PC-3 (cell line): ENCODE data around the gene SCAMP4. TPM values are rescaled to one million over a fixed set of nuclear protein-coding genes. Genes with fewer than 3 reads are reported as not detected.

ENCODE experiments used
- ATAC-seq: fragments of 200-7000 bp; cut with Tn5 transposase; 2 replicates; pipeline ENCODE4 v1.9.1; 2020; ENCODE audit warnings: mild to moderate bottlenecking, moderate library complexity
- BruUV-seq: library from RNA; stranded (reverse); fragments of 400-500 nt; replicated peaks from 2 replicates; lab custom pipeline; 2021; lab: Mats Ljungman, UMichigan
- CTCF ChIA-PET: fragments of 300-600 bp; sonication (Branson Sonifier 250); formaldehyde crosslinking; loops from one replicate; lab custom pipeline; 2022; ENCODE audit warnings: antibody characterized with exemption; lab: Charles Lee
- POLR2A ChIA-PET: fragments of 300-600 bp; sonication (Branson Sonifier 250); formaldehyde crosslinking; loops from one replicate; lab custom pipeline; 2022; ENCODE audit warnings: antibody characterized with exemption; ENCODE audit not compliant: unreplicated experiment; lab: Charles Lee
- DNase-seq: peaks from one replicate; pipeline ENCODE4 v3.0.0-alpha.2; 2015
- H2AFZ ChIP-seq: fragments of 300-600 bp; sonication (generic); 2 replicates; pipeline ENCODE4 v1.6.0; 2016; ENCODE audit warnings: antibody characterized with exemption, low read length
- H3F3A ChIP-seq: fragments of 300-600 bp; sonication (generic); one replicate; pipeline ENCODE4 v1.6.0; 2017; ENCODE audit warnings: antibody characterized with exemption, low read length, control low read depth, mild to moderate bottlenecking; ENCODE audit not compliant: unreplicated experiment
- H3K27ac ChIP-seq: fragments of 300-600 bp; sonication (generic); 2 replicates; pipeline ENCODE4 v1.5.1; 2016; ENCODE audit warnings: mild to moderate bottlenecking, low read length
- H3K27me3 ChIP-seq: fragments of 300-600 bp; sonication (generic); 2 replicates; pipeline ENCODE4 v1.6.1; 2016; ENCODE audit warnings: low read length, mixed read lengths
- H3K36me3 ChIP-seq: fragments of 300-600 bp; sonication (generic); 2 replicates; pipeline ENCODE4 v1.6.1; 2016; ENCODE audit warnings: low read depth, mixed run types, low read length, mixed read lengths
- H3K4me1 ChIP-seq: fragments of 300-600 bp; sonication (generic); 2 replicates; pipeline ENCODE4 v1.5.1; 2016; ENCODE audit warnings: low read length; ENCODE audit not compliant: insufficient read depth
- H3K4me2 ChIP-seq: fragments of 300-600 bp; sonication (generic); 2 replicates; pipeline ENCODE4 v1.6.0; 2016; ENCODE audit warnings: low read length
- H3K4me3 ChIP-seq: fragments of 300-600 bp; sonication (generic); 2 replicates; pipeline ENCODE4 v1.5.1; 2016; ENCODE audit warnings: mild to moderate bottlenecking, low read length, mixed read lengths
- H3K79me2 ChIP-seq: fragments of 300-600 bp; sonication (generic); 2 replicates; pipeline ENCODE4 v1.6.1; 2017; ENCODE audit warnings: low read length, mixed read lengths
- H3K9ac ChIP-seq: fragments of 300-600 bp; sonication (generic); 2 replicates; pipeline ENCODE4 v1.6.0; 2016; ENCODE audit warnings: mild to moderate bottlenecking, low read length
- H3K9me2 ChIP-seq: fragments of 300-600 bp; sonication (generic); replicated peaks from 2 replicates; pipeline ENCODE4 v1.6.1; 2016; ENCODE audit warnings: mixed run types, low read length, mixed read lengths
- H3K9me3 ChIP-seq: fragments of 300-600 bp; sonication (generic); 2 replicates; pipeline ENCODE4 v1.6.1; 2016; ENCODE audit warnings: low read length, mixed read lengths
- H4K20me1 ChIP-seq: fragments of 300-600 bp; sonication (generic); 2 replicates; pipeline ENCODE4 v1.6.1; 2016; ENCODE audit warnings: low read length, mixed read lengths
- EZH2 ChIP-seq: fragments of 300-600 bp; sonication (generic); IDR thresholded peaks from one replicate; pipeline ENCODE4 v1.6.1; 2017; ENCODE audit warnings: antibody characterized with exemption, mild to moderate bottlenecking, low read length; ENCODE audit not compliant: unreplicated experiment
- EZH2phosphoT487 ChIP-seq: fragments of 300-600 bp; sonication (generic); IDR thresholded peaks from 2 replicates; pipeline ENCODE4 v1.6.1; 2018; ENCODE audit warnings: mild to moderate bottlenecking, antibody characterized with exemption, low read length, borderline replicate concordance
- intact Hi-C: fragments of 100-400 bp; cut with micrococcal nuclease; formaldehyde crosslinking; loops from 2 replicates; pipeline ENCODE4 v1.9.0; 2023
- total RNA-seq: library from RNA; depleted of rRNA; stranded (reverse); fragments of >200 nt; gene quantifications from 2 replicates; pipeline ENCODE4 v1.2.3, GENCODE V29; 2014
- TF ChIP-seq, protein P1 (sequence below): fragments of 300-600 bp; sonication (generic); conservative IDR thresholded peaks from 2 replicates; pipeline ENCODE4 v1.5.1; 2017; ENCODE audit warnings: antibody characterized with exemption, low read depth, mild to moderate bottlenecking, low read length

Gene SCAMP4
- total RNA-seq, 1 experiment from 2014 or later: 61.5 TPM

DNA sequence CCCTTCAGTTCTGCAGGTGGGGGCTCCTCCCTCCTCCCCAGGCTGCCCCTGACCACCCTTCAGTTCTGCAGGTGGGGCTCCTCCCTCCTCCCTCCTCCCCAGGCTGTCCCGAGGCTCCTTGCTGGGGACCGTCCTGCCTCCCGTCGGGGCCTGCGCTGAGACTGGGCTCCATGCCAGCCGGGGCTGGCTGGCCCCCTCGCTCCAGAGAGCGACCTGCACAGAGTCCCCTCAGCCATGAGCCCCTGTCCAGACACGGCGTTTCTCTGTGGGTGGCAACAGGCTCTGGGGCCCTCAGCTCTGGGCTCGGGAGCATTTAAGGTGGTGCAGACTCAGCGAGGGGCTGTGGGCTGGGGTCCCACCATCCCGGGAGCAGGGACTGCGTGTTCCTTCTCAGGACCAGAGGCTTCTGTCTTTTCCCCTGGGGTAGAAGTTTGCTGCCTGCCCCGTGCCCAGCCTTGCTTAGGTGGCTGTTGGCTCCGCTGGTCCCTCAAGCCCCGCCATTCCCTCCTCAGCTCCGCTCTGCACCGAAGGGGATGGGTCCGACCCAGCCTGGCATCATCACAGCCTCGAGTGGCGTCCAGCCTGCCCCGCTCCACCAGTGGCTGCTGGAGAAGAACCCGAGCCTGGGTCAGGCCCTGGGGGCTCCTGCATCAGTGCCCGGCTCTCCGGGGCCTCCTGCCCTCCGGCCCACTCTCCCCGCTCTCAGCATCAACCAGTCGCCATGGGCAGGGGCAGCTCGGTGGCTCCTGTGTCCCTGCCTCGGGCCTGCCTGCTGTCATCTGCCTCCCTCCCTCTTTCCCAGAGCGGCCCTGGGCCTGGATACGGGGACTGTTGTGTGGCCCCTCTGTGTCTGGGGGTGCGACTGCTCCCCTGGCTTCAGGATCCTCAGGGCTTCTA lies 63.3 kb downstream of the SCAMP4 start:
- TF ChIP-seq EZH2phosphoT487: no peak
- TF ChIP-seq, protein P1, sequence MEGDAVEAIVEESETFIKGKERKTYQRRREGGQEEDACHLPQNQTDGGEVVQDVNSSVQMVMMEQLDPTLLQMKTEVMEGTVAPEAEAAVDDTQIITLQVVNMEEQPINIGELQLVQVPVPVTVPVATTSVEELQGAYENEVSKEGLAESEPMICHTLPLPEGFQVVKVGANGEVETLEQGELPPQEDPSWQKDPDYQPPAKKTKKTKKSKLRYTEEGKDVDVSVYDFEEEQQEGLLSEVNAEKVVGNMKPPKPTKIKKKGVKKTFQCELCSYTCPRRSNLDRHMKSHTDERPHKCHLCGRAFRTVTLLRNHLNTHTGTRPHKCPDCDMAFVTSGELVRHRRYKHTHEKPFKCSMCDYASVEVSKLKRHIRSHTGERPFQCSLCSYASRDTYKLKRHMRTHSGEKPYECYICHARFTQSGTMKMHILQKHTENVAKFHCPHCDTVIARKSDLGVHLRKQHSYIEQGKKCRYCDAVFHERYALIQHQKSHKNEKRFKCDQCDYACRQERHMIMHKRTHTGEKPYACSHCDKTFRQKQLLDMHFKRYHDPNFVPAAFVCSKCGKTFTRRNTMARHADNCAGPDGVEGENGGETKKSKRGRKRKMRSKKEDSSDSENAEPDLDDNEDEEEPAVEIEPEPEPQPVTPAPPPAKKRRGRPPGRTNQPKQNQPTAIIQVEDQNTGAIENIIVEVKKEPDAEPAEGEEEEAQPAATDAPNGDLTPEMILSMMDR: no peak
- no peak for TF ChIP-seq EZH2
- intact Hi-C loops: no loop called here
- H3K27me3 ChIP-seq: no peaks in the 10 kb centered on the region
- ChIA-PET POLR2A (no interaction called here), CTCF (no interaction called here)
- H3K4me1 ChIP-seq: peaks cover 23% of the 10 kb centered on the region
- H3K9me3 ChIP-seq: no peaks in the 10 kb centered on the region
- no peaks in the 10 kb centered on the region for H3F3A ChIP-seq
- no peak overlapping the region for H3K4me3 ChIP-seq
- DNase-seq (no peak), ATAC-seq (no peak)
- no peak overlapping the region for H3K27ac ChIP-seq
- no peaks in the 10 kb centered on the region for H3K9me2 ChIP-seq
- no peaks in the 10 kb centered on the region for H3K36me3 ChIP-seq
- BruUV-seq: no TSS peak
- H3K9ac ChIP-seq: no peak overlapping the region
- no peaks in the 10 kb centered on the region for H4K20me1 ChIP-seq
- peaks cover 18% of the 10 kb centered on the region for H3K79me2 ChIP-seq
- no peak overlapping the region for H3K4me2 ChIP-seq
- no peak overlapping the region for H2AFZ ChIP-seq

DNA sequence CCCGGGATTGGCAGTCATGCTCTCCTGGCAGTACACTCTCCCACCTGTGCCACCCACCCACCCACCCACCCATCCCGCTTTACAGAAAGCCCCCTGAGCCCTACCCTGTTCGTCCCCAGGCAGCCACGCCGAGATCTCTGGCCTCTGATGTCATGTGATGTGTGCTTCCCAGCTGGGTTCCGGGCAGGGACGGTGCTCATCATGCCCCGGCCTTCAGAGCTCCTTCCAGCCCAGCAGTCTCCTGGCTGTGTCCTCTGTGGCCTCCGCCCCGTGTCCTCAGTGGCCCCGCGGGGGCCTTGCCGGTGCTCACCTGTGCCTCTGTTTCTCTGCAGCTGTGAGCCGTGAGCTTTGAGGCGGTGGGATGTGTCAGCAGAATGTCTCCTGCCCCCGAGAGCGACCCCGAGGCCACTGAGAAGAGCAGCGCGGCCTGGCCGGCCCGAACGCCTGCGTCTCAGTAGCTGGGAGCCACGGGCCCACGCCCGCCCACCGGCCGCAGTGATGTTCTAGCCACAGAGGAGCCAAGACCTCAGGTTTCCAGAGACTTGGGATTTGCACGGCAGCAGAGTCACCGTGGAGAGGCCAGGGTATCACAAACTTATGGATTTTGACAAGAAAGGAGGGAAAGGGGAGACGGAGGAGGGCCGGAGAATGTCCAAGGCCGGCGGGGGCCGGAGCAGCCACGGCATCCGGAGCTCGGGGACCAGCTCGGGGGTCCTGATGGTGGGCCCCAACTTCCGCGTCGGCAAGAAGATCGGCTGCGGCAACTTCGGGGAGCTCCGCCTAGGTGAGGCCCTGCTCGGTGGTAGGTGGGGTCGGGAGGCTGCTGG lies 64.2 kb downstream of the SCAMP4 start:
- Histone ChIP-seq H3K9ac (peak overlapping the region; percentile 40), H3K27me3 (no peaks in the 10 kb centered on the region), H2AFZ (no peak overlapping the region), H4K20me1 (no peaks in the 10 kb centered on the region), H3K36me3 (no peaks in the 10 kb centered on the region), H3K4me1 (peaks cover 23% of the 10 kb centered on the region), H3K4me2 (peak overlapping the region; percentile 50), H3K79me2 (peaks cover 23% of the 10 kb centered on the region), H3K9me3 (no peaks in the 10 kb centered on the region), H3K4me3 (no peak overlapping the region), H3F3A (no peaks in the 10 kb centered on the region), H3K27ac (peak overlapping the region; percentile 87), H3K9me2 (no peaks in the 10 kb centered on the region)
- DNase-seq (no peak), ATAC-seq (no peak)
- no TSS peak for BruUV-seq
- TF ChIP-seq, protein P1: no peak
- TF ChIP-seq EZH2phosphoT487 (no peak), EZH2 (no peak)
- POLR2A ChIA-PET: no interaction called here
- CTCF ChIA-PET: no interaction called here
- intact Hi-C loops: loop anchor here (5.0 kb wide), 1 partner anchor 37 kb away; no protein-coding TSS in a partner anchor
